Small intestine (tissue), 7 donors: ENCODE results near the gene SLC31A1. TPM values are rescaled to one million over a fixed set of nuclear protein-coding genes. Genes with fewer than 3 reads are reported as not detected.
"Not testable (repeated sequence)": the region's sequence is repeated elsewhere in the genome, so short reads cannot be mapped to it uniquely, and the experiment has no call there.

Experiments used
- DNase-seq, 2 donors: peaks; one replicate each; pipeline versions ENCODE4 v3.0.0 to v3.0.0-alpha.2; 2013
- FAIRE-seq: peaks from 2 replicates; lab custom pipeline; 2012; peaks lifted over from hg19 to GRCh38; lab: Jason Lieb, UNC
- H3K27ac ChIP-seq, 3 donors: one replicate each; pipeline ENCODE4 v1.5.1; 2013; ENCODE audit warnings: low read length in 2 of 3, mild to moderate bottlenecking in 2 of 3, control low read depth in 1 of 3, inconsistent platforms in 1 of 3, low read depth in 1 of 3, moderate library complexity in 1 of 3
- H3K27me3 ChIP-seq, 3 donors: one replicate each; pipeline ENCODE4 v1.6.1; 2013; ENCODE audit warnings: low read length in 3 of 3, inconsistent platforms in 1 of 3; ENCODE audit not compliant: control insufficient read depth in 3 of 3, insufficient read depth in 3 of 3
- H3K36me3 ChIP-seq, 3 donors: one replicate each; pipeline ENCODE4 v1.6.1; 2013; ENCODE audit warnings: low read length in 3 of 3, inconsistent platforms in 1 of 3, low read depth in 1 of 3, mild to moderate bottlenecking in 1 of 3, moderate library complexity in 1 of 3; ENCODE audit not compliant: control insufficient read depth in 3 of 3, insufficient read depth in 2 of 3
- H3K4me1 ChIP-seq, 3 donors: one replicate each; pipeline ENCODE4 v1.6.1; 2013; ENCODE audit warnings: low read length in 2 of 3, inconsistent platforms in 1 of 3, low read depth in 1 of 3, mild to moderate bottlenecking in 1 of 3, moderate library complexity in 1 of 3; ENCODE audit not compliant: control insufficient read depth in 3 of 3, insufficient read depth in 2 of 3
- H3K4me3 ChIP-seq, 3 donors: one replicate each; pipeline ENCODE4 v1.5.1; 2013; ENCODE audit warnings: low read length in 3 of 3, control low read depth in 1 of 3, inconsistent platforms in 1 of 3, low read depth in 1 of 3, mild to moderate bottlenecking in 1 of 3, moderate library complexity in 1 of 3
- H3K9me3 ChIP-seq, 2 donors: one replicate each; pipeline ENCODE4 v1.6.1; 2013; ENCODE audit warnings: low read depth in 1 of 2, low read length in 1 of 2; ENCODE audit not compliant: control insufficient read depth in 2 of 2, insufficient read depth in 1 of 2
- WGBS, 3 donors: extraction: QIAGEN DNeasy Blood & Tissue Kit; methylation state at CpG; one replicate each; pipeline ENCODE4 v1.1.7; 2013; 5-methylcytosine and 5-hydroxymethylcytosine counted together
- polyA plus RNA-seq, 4 donors: library from polyadenylated mRNA; stranded (reverse) in 3 of 4; unstranded in 1 of 4; fragments of 200-250 nt in 3 of 4; fragments of 120-200 nt in 1 of 4; gene quantifications; one replicate each; pipeline versions ENCODE4 v1.2.1 to v1.2.3, GENCODE V29; 2013
- donor health status: healthy with polysubstance abuse.
- donor health status: control.
- donor health status: control.
- donor health status: Bipolar disorder and iron deficiency.
- donor health status: healthy.

Gene SLC31A1
- polyA plus RNA-seq, 4 donors: 27.5 to 40.6 (median 29.6) TPM

DNA sequence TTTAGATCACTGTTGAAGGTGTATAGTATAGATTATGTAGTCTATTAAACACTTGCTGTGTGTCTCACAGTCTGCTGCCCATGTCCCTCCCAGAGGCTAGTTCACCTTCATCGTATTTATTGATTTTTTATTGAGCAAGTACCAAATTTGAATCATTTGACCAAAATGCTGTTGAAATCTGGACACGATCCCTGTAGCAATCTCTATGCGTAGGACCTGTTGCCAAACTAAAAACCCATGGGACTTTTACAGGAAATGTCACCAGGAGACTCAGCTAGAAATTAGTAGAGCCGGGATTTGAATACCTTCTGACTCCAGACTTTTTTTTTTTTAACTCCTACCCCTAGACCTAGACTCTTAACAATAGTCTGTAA lies 17.5 kb downstream of the SLC31A1 start:
- Histone ChIP-seq H3K4me1 (no peaks in the 10 kb centered on the region), H3K36me3 (no peaks in the 10 kb centered on the region), H3K4me3 (no peak overlapping the region), H3K27ac (no peak overlapping the region), H3K9me3 (no peaks in the 10 kb centered on the region), H3K27me3 (no peaks in the 10 kb centered on the region)
- WGBS, 3 donors: 71 to 81% (median 75%) methylated on average over 4 of the region's 4 CpGs
- FAIRE-seq (no peak), DNase-seq (no peak)

DNA sequence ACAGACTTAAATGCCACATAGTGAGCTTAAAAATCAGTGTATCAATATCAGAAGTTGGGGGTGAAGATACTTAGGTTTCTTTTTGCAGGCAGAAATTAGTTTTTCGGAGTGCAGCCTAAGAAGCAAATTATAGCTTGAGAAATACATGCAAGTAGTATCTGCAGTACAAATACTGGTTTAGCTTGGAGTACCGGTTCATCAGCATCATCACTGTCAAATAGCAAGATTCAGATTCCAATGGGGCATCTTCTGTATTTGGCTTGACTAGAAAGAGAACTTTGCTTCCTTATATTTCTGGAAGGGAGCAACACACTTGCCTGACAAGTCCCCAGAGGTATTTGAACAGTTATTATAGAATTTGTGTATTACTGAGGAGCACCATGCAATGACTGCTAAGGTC lies 19.8 kb downstream of the SLC31A1 start:
- Histone ChIP-seq H3K27ac (no peak overlapping the region), H3K27me3 (no peaks in the 10 kb centered on the region), H3K36me3 (peaks cover 0 to 2% (median 0%) of the 10 kb centered on the region in 3 donors), H3K4me3 (no peak overlapping the region), H3K9me3 (no peaks in the 10 kb centered on the region), H3K4me1 (no peaks in the 10 kb centered on the region)
- FAIRE-seq: no peak
- 96 to 98% (median 97%) methylated on average over 2 of the region's 2 CpGs for WGBS, 3 donors
- no peak for DNase-seq

DNA sequence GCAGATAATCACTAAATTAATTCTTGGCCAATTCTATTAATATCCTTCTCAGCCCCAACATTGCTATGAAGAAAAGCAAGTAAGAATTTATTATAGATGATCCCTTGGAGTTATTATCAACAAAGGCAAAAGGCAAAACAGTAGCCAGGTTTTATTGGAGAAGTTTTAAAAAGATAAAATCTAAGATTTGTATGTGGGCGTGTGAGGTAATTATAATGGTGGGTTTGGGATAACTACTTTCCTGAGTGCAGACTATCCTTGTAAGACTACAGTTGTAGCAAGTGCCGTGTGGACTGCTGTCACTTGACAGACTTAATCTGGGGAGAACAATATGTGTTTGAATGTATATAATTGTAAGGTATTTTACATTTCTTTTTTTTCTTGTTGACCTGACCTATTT lies 23.2 kb downstream of the SLC31A1 start:
- FAIRE-seq: no peak
- WGBS, 3 donors: 83 to 87% (median 85%) methylated on average over 2 of the region's 2 CpGs
- peaks cover 0 to 2% (median 0%) of the 10 kb centered on the region in 3 donors for H3K36me3 ChIP-seq

DNA sequence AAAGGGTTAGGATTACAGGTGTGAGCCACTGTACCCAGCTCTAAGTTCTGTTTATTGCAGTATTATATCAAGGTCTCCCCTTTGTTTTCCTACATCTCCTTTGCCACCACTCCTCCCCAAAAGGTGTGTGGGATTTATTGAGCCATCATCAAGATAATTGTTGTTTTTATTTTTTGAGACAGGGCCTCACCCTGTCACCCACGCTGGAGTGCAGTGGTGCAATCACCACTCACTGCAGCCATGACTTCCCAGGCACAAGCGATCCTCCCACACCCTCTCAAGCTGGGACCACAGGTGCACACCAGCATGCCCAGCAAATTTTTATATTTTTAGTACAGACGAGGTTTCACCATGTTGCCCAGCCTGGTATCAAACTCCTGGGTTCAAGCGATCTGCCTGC lies 24.6 kb downstream of the SLC31A1 start:
- Histone ChIP-seq H3K27ac (no peak overlapping the region), H3K9me3 (peaks cover 0 to 8% of the 10 kb centered on the region in 2 donors), H3K27me3 (no peaks in the 10 kb centered on the region), H3K4me3 (no peak overlapping the region), H3K4me1 (no peaks in the 10 kb centered on the region), H3K36me3 (peaks cover 0 to 4% (median 0%) of the 10 kb centered on the region in 3 donors)
- 72 to 83% (median 82%) methylated on average over 4 of the region's 4 CpGs for WGBS, 3 donors
- DNase-seq (no peak), FAIRE-seq (no peak)

More for the DNA sequence above, 23.2 kb downstream of the SLC31A1 start:
- H3K4me3 ChIP-seq: no peak overlapping the region
- DNase-seq: no peak
- H3K4me1 ChIP-seq: no peaks in the 10 kb centered on the region
- peaks cover 0 to 3% of the 10 kb centered on the region in 2 donors for H3K9me3 ChIP-seq
- H3K27ac ChIP-seq: no peak overlapping the region
- no peaks in the 10 kb centered on the region for H3K27me3 ChIP-seq

DNA sequence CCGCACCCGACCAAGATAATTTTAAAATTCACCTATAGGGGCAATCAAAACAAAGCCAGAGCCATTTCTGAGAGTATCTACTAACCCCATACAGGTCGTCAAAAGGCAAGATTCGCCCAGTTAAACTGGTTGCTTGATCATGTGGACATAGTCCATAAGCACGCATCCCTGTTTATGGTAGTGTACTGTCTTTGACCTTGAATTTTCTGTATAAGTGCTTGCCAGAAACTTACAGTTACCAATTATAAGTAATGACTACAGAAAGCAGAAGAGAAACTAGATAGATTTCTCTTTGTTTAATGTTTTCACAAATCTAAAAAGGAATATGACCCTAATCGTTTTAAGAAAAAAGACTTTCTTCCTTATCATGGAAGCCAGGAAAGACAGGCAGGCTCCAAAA lies 25.6 kb downstream of the SLC31A1 start:
- DNase-seq (no peak), FAIRE-seq (no peak)
- Histone ChIP-seq H3K27ac (no peak overlapping the region), H3K4me3 (no peak overlapping the region), H3K36me3 (peaks cover 0 to 4% (median 0%) of the 10 kb centered on the region in 3 donors), H3K27me3 (no peaks in the 10 kb centered on the region), H3K4me1 (no peaks in the 10 kb centered on the region), H3K9me3 (peaks cover 0 to 11% of the 10 kb centered on the region in 2 donors)
- WGBS, 3 donors: 80 to 83% (median 80%) methylated on average over 6 of the region's 6 CpGs

DNA sequence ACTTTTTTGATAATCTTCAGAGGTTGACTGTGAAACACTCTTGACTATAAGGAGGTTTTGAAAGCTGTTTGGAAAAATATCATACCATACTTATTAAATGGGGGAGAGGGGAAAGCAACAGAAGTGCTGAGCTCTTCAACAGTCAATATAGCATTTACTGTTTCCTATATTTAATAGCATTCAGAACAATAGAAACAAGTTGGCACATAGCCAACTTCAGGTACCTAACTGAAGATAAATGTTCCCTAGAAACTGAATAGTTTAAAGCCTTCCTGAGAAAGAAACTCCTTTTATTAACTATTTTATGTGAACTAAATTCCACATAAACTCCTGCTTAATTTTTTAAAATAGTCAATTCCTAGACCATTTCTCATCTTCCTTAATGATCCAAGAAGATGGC lies 26.3 kb downstream of the SLC31A1 start:
- no peak for FAIRE-seq
- peaks cover 0 to 11% of the 10 kb centered on the region in 2 donors for H3K9me3 ChIP-seq
- H3K4me1 ChIP-seq: no peaks in the 10 kb centered on the region
- no peaks in the 10 kb centered on the region for H3K27me3 ChIP-seq
- no peak overlapping the region for H3K4me3 ChIP-seq
- H3K27ac ChIP-seq: no peak overlapping the region
- peaks cover 0 to 4% (median 0%) of the 10 kb centered on the region in 3 donors for H3K36me3 ChIP-seq
- DNase-seq: no peak

DNA sequence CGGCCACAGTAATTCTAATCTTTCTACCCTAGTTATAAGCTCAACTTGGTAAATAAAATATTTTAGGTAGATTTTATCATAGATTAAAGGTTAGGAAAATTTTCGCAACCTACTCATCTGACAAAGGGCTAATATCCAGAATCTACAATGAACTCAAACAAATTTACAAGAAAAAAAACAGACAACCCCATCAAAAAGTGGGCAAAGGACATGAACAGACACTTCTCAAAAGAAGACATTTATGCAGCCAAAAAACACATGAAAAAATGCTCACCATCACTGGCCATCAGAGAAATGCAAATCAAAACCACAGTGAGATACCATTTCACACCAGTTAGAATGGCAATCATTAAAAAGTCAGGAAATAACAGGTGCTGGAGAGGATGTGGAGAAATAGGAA lies 28.3 kb downstream of the SLC31A1 start:
- whole genome bisulfite sequencing, 3 donors: 98 to 100% (median 99%) methylated on average over 2 of the region's 2 CpGs
- not testable (repeated sequence) for DNase-seq, FAIRE-seq, H3K27ac ChIP-seq, H3K36me3 ChIP-seq, H3K4me3 ChIP-seq, H3K4me1 ChIP-seq, H3K27me3 ChIP-seq
- H3K9me3 ChIP-seq: peaks cover 0 to 11% of the 10 kb centered on the region in 2 donors

DNA sequence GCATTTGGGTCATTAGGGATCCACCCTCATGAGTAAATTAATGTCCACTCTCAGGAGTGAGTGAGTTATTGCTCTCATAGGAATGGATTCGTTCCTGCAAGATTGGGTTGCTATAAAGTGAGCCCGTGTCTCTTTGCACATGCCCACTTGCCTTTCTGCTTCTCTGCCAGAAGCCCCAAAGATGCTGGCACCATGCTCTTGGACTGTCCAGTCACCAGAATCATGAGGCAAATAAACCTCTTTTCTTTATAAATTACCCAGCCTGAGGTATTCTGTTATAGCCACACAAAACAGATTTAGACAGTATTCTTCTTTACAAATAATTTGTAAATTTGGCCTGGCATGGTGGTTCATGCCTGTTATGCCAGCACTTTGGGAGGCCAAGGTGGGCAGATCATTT lies 29.5 kb downstream of the SLC31A1 start:
- 95 to 98% (median 95%) methylated on average over 2 of the region's 2 CpGs for WGBS, 3 donors
- Histone ChIP-seq H3K9me3 (peaks cover 0 to 11% of the 10 kb centered on the region in 2 donors), H3K27ac (no peak overlapping the region), H3K27me3 (no peaks in the 10 kb centered on the region), H3K36me3 (peaks cover 0 to 9% (median 0%) of the 10 kb centered on the region in 3 donors), H3K4me1 (no peaks in the 10 kb centered on the region), H3K4me3 (no peak overlapping the region)
- DNase-seq (no peak), FAIRE-seq (no peak)

DNA sequence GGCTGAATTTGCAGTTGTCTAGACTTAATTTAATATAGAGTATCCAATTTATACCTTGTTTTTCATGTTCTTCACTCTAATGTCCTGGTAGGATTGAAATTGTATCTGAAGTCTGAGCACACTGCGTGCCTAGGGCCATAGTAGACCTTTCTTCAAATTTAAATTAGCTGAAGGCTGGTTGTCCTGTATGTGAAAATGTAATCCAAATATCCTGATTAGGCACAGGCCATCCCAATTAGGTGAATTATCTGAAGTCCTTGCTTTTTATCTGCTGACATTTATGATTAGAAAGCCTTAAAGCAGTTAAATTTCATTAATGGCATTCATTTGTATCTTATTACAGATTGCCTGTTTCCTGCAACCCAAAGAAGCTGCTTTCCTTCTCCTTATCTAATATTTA lies 33.6 kb downstream of the SLC31A1 start:
- H3K27ac ChIP-seq: no peak overlapping the region
- no peak overlapping the region for H3K4me3 ChIP-seq
- H3K4me1 ChIP-seq: peaks cover 0 to 2% (median 0%) of the 10 kb centered on the region in 3 donors
- 96 to 98% (median 97%) methylated on average over 1 of the region's 1 CpG for WGBS, 3 donors
- peaks cover 4 to 26% (median 11%) of the 10 kb centered on the region in 3 donors for H3K36me3 ChIP-seq
- peaks cover 0 to 7% of the 10 kb centered on the region in 2 donors for H3K9me3 ChIP-seq
- no peaks in the 10 kb centered on the region for H3K27me3 ChIP-seq
- FAIRE-seq (no peak), DNase-seq (no peak)
